Right cardiac atrium (tissue), 5 donors: Measurements from ENCODE around the gene MEIKIN. TPM values are rescaled to one million over a fixed set of nuclear protein-coding genes. Genes with fewer than 3 reads are reported as not detected.
A peak's percentile ranks its signal among the peaks of the same experiment; 100 is the strongest.

Source experiments
- ATAC-seq, 2 donors: fragments of 200-7000 bp; cut with Tn5 transposase; one replicate each; pipeline versions ENCODE4 v1.8.0 to v1.9.1; 2020; ENCODE audit warnings: moderate library complexity in 2 of 2, mild to moderate bottlenecking in 1 of 2
- DNase-seq, 3 donors: peaks; one replicate each; pipeline ENCODE4 v3.0.0-alpha.2; 2020
- H3K27ac ChIP-seq: one replicate; pipeline ENCODE4 v1.5.1; 2013; ENCODE audit warnings: mild to moderate bottlenecking, low read length, control low read depth, moderate library complexity
- H3K27me3 ChIP-seq: one replicate; pipeline ENCODE4 v1.6.1; 2013; ENCODE audit not compliant: control insufficient read depth, insufficient read depth
- H3K4me1 ChIP-seq: one replicate; pipeline ENCODE4 v1.6.1; 2013; ENCODE audit warnings: low read length; ENCODE audit not compliant: control insufficient read depth, insufficient read depth
- H3K4me3 ChIP-seq: one replicate; pipeline ENCODE4 v1.5.1; 2013; ENCODE audit warnings: low read length, control low read depth
- H3K9me3 ChIP-seq: one replicate; pipeline ENCODE4 v1.6.1; 2013; ENCODE audit warnings: low read length; ENCODE audit not compliant: control insufficient read depth
- WGBS: extraction: QIAGEN DNeasy Blood & Tissue Kit; methylation state at CpG from one replicate; pipeline ENCODE4 v1.1.7; 2013; 5-methylcytosine and 5-hydroxymethylcytosine counted together
- intact Hi-C, 4 donors: fragments of 100-400 bp; cut with DNase I; formaldehyde crosslinking; loops; one replicate each; pipeline versions ENCODE4 v1.11.0 to v1.14.0; 2022 to 2023
- long read RNA-seq, 4 donors: library from polyadenylated mRNA; unstranded; transcript quantifications; one replicate each; pipeline ENCODE4 v2.0.0, GENCODE V29; 2020 to 2021
- polyA plus RNA-seq: library from polyadenylated mRNA; stranded (reverse); fragments of 200-250 nt; gene quantifications from one replicate; pipeline ENCODE4 v1.2.3, GENCODE V29; 2013
- total RNA-seq, 4 donors: library from RNA; stranded (reverse); fragmentation: NEBNext Ultra II Directional; extraction: Animal tissue kit (Norgen Biotek cat#: 25700); gene quantifications; one replicate each; pipeline ENCODE4 v1.2.1, GENCODE V29; 2021
- donor health status: healthy with polysubstance abuse.
- donor health status: DM: no; HTN: yes; CAD: no.
- donor health status: DM: no; HTN: no; CAD: no.
- donor health status: DM: no; HTN: yes; CAD: no; lungs with severe emphysema.
- donor health status: DM: yes; HTN: yes; CAD: no.

The MEIKIN gene, protein sequence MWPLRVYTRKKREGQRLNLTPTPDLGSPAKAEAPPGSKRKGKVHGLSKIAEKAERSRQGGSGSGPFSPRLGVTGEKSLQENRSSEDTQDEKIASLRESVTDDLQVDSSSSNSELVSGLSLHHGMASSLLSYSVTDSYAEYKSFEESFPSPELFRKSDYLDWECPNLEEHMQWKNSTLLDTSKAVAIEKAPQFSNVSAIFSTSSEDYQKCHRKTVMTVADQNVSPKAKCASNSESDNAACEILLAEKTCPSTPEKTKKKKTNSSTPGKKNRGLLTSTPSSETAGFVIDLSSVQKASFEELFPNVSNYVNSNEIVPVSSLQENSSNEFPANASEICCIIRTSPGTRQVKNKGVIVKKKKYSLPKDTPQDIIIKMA
- total RNA-seq (under 1 TPM in 1 of 4 donors, not detected in 3; 0.20 TPM), polyA plus RNA-seq (0.20 TPM)
- long read RNA-seq, donor 1, result 0 reads
- long read RNA-seq, donor 2, result 0 reads
- long read RNA-seq, donor 3, result 0 reads
- long read RNA-seq, donor 4, result 0 reads

DNA sequence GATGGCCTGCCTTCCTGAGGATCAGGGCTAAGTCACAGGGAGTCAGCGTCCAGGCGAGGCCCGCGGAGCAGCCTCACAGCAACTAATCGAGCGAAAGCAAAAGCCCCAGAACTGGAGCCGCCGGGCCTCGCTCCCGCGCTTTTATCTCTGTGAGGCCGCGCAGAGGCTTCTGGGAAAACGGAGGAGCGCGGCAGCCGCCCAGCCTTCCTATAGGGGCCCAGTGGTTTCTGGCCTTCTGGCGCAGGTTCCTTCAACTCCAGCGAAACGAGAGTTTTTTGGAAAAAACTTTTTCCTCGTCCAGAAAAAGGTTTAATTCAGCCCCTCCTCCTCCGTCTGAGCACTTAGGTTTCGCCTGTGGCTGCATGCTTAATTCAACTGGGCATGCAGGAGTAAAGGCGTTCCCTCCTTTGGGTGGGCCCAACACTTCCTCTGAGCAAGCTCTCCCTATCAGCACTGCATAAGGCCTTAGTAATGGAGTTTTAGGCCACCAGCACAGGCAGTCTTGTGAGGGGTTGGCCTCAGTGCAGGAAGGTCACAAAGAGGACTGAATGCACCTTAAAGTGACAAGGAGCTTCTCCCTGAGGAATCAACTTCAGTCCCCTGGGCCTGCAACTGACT, at the start of gene MEIKIN:
Gene MEIKIN, minus strand, starts transcription at position 113 of the 618 bp plus-strand sequence. CDS start 158 bp downstream, outside the sequence.
- no peak within 1 kb of the TSS for H3K27ac ChIP-seq
- 68% methylated on average over 24 of the region's 24 CpGs for WGBS
- H3K4me3 ChIP-seq, result no peak within 1 kb of the TSS
- intact Hi-C loops, result loop anchor here in 1 of 4 donors (10.0 kb wide), 1 partner anchor 121 kb away; no protein-coding TSS in a partner anchor
- ATAC-seq, result no peak
- DNase-seq, result peak in 1 of 3 donors; percentile 48
- no peaks in the 10 kb centered on the region for H3K4me1 ChIP-seq
- no peaks in the 10 kb centered on the region for H3K9me3 ChIP-seq
- no peaks in the 10 kb centered on the region for H3K27me3 ChIP-seq

- intact Hi-C loops, result no loop called here
- no peak for DNase-seq
- H3K4me1 ChIP-seq, result no peaks in the 10 kb centered on the region
- H3K27ac ChIP-seq, result no peak overlapping the region
- WGBS, result 75% methylated on average over 7 of the region's 7 CpGs
- no peak for ATAC-seq
- H3K9me3 ChIP-seq, result no peaks in the 10 kb centered on the region
- H3K4me3 ChIP-seq, result no peak overlapping the region
- H3K27me3 ChIP-seq, result no peaks in the 10 kb centered on the region
Measured at GRCh38 chr5:131994533-131995226, 49.2 kb upstream of the MEIKIN start.

DNA sequence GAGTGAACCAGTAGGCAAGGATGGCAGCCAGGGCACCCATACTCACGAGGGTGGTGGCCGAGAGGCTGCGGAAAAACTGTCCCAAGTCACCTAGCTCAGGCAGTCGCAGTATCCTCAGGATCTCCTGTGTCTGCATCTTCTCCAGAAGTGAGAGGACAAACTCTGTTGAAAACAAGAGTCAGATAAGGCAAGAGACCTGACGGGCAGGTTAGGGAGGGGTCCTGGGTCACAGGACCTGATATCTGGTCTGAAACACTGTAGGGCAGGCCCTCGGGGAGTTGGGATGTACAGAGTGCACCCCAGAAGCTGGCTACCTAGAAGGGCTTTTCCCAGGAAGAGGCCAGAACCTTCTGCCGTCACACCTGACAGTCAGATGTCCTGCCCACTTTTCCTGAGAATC, 48.6 kb upstream of the MEIKIN start:
- Histone ChIP-seq H3K4me3 (no peak overlapping the region), H3K27ac (no peak overlapping the region), H3K9me3 (no peaks in the 10 kb centered on the region), H3K27me3 (no peaks in the 10 kb centered on the region), H3K4me1 (no peaks in the 10 kb centered on the region)
- intact Hi-C loops, result no loop called here
- ATAC-seq (no peak), DNase-seq (no peak)
- WGBS, result 64% methylated on average over 7 of the region's 7 CpGs

- intact Hi-C loops, result no loop called here
- 93% methylated on average over 4 of the region's 4 CpGs for WGBS
Measured at GRCh38 chr5:131993676-131994075, 48.2 kb upstream of the MEIKIN start.

GRCh38 chr5:131992370-131992769, 46.9 kb upstream of the MEIKIN start:
- Histone ChIP-seq H3K27me3 (no peaks in the 10 kb centered on the region), H3K9me3 (no peaks in the 10 kb centered on the region), H3K4me3 (no peak overlapping the region), H3K4me1 (no peaks in the 10 kb centered on the region), H3K27ac (no peak overlapping the region)
- ATAC-seq, result no peak
- WGBS, result 70% methylated on average over 5 of the region's 5 CpGs
- intact Hi-C loops, result no loop called here
- DNase-seq, result no peak

More at GRCh38 chr5:131993676-131994075, 48.2 kb upstream of the MEIKIN start:
- H3K9me3 ChIP-seq, result no peaks in the 10 kb centered on the region
- no peak overlapping the region for H3K27ac ChIP-seq
- no peak overlapping the region for H3K4me3 ChIP-seq
- no peaks in the 10 kb centered on the region for H3K4me1 ChIP-seq
- H3K27me3 ChIP-seq, result no peaks in the 10 kb centered on the region
- ATAC-seq, result no peak
- DNase-seq, result no peak

- 54% methylated on average over 10 of the region's 10 CpGs for WGBS
- no peak for DNase-seq
- no peaks in the 10 kb centered on the region for H3K9me3 ChIP-seq
- no peak for ATAC-seq
- H3K4me1 ChIP-seq, result no peaks in the 10 kb centered on the region
- no peak overlapping the region for H3K27ac ChIP-seq
- H3K27me3 ChIP-seq, result no peaks in the 10 kb centered on the region
- intact Hi-C loops, result no loop called here
- H3K4me3 ChIP-seq, result no peak overlapping the region
Measured at GRCh38 chr5:131991593-131992324, 46.3 kb upstream of the MEIKIN start.

- Histone ChIP-seq H3K27me3 (no peaks in the 10 kb centered on the region), H3K4me3 (no peak overlapping the region), H3K9me3 (no peaks in the 10 kb centered on the region), H3K27ac (no peak overlapping the region), H3K4me1 (no peaks in the 10 kb centered on the region)
- no peak for ATAC-seq
- 94% methylated on average over 13 of the region's 13 CpGs for WGBS
- intact Hi-C loops, result no loop called here
- DNase-seq, result no peak
Measured at GRCh38 chr5:131990716-131991115, 45.3 kb upstream of the MEIKIN start.

DNA sequence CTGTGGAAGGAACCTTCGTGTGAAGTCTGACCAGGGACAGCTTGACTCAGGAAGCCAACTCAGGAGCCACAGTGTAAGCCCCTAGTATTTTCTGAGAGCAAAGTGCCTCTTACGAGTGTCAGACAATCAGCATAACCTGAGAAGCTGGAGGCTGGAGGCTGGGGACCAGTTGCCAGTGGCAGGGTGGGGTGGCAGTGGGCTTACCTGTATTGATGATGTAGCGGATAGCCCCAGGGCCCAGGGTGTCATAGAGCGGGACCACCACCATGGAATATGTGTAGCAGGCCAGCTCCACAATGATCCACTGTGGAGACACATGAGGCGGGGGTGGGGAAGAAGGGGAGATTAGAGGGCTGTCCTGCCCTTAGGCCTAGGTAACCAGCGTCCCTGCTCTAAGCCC, 43.1 kb upstream of the MEIKIN start:
- Histone ChIP-seq H3K27ac (no peak overlapping the region), H3K4me3 (no peak overlapping the region), H3K27me3 (no peaks in the 10 kb centered on the region), H3K9me3 (no peaks in the 10 kb centered on the region), H3K4me1 (no peaks in the 10 kb centered on the region)
- ATAC-seq (no peak), DNase-seq (no peak)
- 92% methylated on average over 6 of the region's 6 CpGs for WGBS
- intact Hi-C loops, result no loop called here

DNA sequence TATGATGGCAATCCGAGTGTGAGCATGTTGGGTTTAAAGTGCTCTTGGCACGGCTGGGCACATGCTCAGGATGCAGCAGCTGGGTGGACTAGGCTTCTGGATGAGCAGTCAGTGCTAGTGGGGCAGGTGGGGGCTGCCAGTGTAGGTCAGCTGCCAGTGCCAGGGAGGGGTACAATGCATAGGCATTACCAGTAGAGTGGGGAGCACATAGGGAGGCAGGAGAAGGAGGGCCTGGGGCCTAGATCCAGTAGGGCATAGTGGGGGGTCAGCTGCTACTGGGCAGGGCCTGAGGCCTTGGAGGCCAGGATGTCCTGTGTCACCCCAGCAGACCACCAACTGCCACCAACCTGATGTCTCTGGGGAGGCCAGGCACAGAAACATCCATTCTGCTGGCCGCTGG, 41.8 kb upstream of the MEIKIN start:
- DNase-seq (no peak), ATAC-seq (no peak)
- Histone ChIP-seq H3K27ac (no peak overlapping the region), H3K27me3 (no peaks in the 10 kb centered on the region), H3K9me3 (no peaks in the 10 kb centered on the region), H3K4me1 (no peaks in the 10 kb centered on the region), H3K4me3 (no peak overlapping the region)
- 78% methylated on average over 3 of the region's 3 CpGs for WGBS
- intact Hi-C loops, result no loop called here

DNA sequence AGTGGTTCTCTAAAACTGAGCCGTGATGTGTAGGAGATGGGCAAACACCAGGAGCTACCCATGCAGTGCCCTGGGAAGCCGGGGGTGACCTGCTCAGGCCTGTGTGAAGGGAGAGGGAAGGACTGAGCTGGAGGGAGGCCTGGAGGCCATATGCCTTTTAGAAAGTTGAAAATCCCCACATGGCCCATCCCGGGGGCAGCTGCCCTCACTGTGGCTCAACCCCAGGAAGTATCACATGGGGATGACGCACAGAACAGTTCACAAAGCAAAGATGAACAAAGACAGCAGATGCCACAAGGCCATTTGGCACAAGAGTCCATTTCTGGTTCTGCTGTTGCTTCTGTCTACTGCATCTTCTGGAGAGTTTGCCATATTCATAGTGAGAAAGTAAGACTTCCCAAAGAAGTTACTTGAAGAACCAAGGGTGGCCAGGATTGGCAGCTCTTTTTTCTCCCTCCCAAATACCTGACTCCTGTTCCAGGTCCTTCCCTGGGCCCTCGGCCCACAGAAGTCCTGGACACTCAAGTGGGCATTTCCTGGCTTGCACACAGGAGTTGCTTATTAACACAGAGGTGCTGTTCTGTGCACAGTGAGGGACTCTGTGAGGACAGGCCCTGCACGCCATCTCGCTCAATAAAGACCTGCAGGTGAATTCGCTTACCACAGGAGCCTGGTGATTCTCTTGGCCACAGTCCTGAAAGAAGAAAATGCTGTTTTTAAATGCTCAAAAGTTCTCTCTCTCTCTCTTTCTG, 40.9 kb upstream of the MEIKIN start:
- Histone ChIP-seq H3K4me3 (no peak overlapping the region), H3K4me1 (no peaks in the 10 kb centered on the region), H3K27ac (no peak overlapping the region), H3K9me3 (no peaks in the 10 kb centered on the region), H3K27me3 (no peaks in the 10 kb centered on the region)
- intact Hi-C loops, result no loop called here
- ATAC-seq (no peak), DNase-seq (no peak)
- 91% methylated on average over 8 of the region's 8 CpGs for WGBS
